Natural killer cell (primary cell): ENCODE measurements around the gene STEAP2. TPM values are rescaled to one million over a fixed set of nuclear protein-coding genes. Genes with fewer than 3 reads are reported as not detected.

Experiments
- ATAC-seq, 3 donors: fragments of 150-1000 bp in 2 of 3; fragments of 200-7000 bp in 1 of 3; cut with Tn5 transposase; 1 replicate in 1 of 3; 2 replicates in 2 of 3; pipeline ENCODE4 v1.10.0; 2021; ENCODE audit warnings: mild to moderate bottlenecking in 2 of 3, moderate library complexity in 2 of 3
- DNase-seq, 2 donors: peaks; one replicate each; pipeline versions ENCODE4 v3.0.0 to v3.0.0-alpha.2; 2013 to 2021; ENCODE audit warnings: mixed read lengths in 1 of 2
- H3K27ac ChIP-seq: one replicate; pipeline ENCODE4 v1.5.1; 2013; ENCODE audit warnings: mild to moderate bottlenecking, low read length
- H3K27me3 ChIP-seq: one replicate; pipeline ENCODE4 v1.6.1; 2013; ENCODE audit warnings: low read length; ENCODE audit not compliant: control insufficient read depth, insufficient read depth
- H3K36me3 ChIP-seq: one replicate; pipeline ENCODE4 v1.6.1; 2013; ENCODE audit warnings: low read length; ENCODE audit not compliant: control insufficient read depth, insufficient read depth
- H3K4me1 ChIP-seq: one replicate; pipeline ENCODE4 v1.6.1; 2013; ENCODE audit warnings: low read length; ENCODE audit not compliant: control insufficient read depth, insufficient read depth
- H3K4me3 ChIP-seq: one replicate; pipeline ENCODE4 v1.5.1; 2013; ENCODE audit warnings: low read length
- H3K9me3 ChIP-seq: one replicate; pipeline ENCODE4 v1.6.1; 2013; ENCODE audit warnings: low read length; ENCODE audit not compliant: control insufficient read depth, insufficient read depth
- H3K27ac Mint-ChIP-seq, 2 donors: one replicate each; pipeline ENCODE4 v1.8.0; 2022; ENCODE audit warnings: mild to moderate bottlenecking in 2 of 2, mixed read lengths in 2 of 2, moderate library complexity in 1 of 2
- H3K27me3 Mint-ChIP-seq, 2 donors: one replicate each; pipeline ENCODE4 v1.8.0; 2022; ENCODE audit warnings: low read depth in 2 of 2, mixed read lengths in 2 of 2
- H3K36me3 Mint-ChIP-seq: one replicate; pipeline ENCODE4 v1.8.0; 2022; ENCODE audit warnings: mixed read lengths
- H3K4me1 Mint-ChIP-seq, 2 donors: one replicate each; pipeline ENCODE4 v1.8.0; 2022; ENCODE audit warnings: mixed read lengths in 2 of 2
- H3K4me3 Mint-ChIP-seq: one replicate; pipeline ENCODE4 v1.8.0; 2022; ENCODE audit warnings: mild to moderate bottlenecking, moderate library complexity, mixed read lengths
- H3K9me3 Mint-ChIP-seq, 2 donors: one replicate each; pipeline ENCODE4 v1.8.0; 2022; ENCODE audit warnings: mixed read lengths in 2 of 2
- CTCF ChIP-seq: fragments of 200-600 bp; IDR thresholded peaks from one replicate; pipeline ENCODE4 v1.8.0; 2022; ENCODE audit warnings: antibody characterized with exemption
- WGBS: methylation state at CpG from one replicate; pipeline ENCODE4 v1.1.7; 2013; ENCODE audit warnings: missing lambda C conversion rate; ENCODE audit not compliant: insufficient coverage; 5-methylcytosine and 5-hydroxymethylcytosine counted together
- intact Hi-C: fragments of 100-400 bp; cut with micrococcal nuclease; formaldehyde crosslinking; loops from one replicate; pipeline ENCODE4 v1.14.2; 2022
- total RNA-seq, 4 donors: library from RNA; stranded (reverse); fragments of 120-200 nt in 1 of 4; gene quantifications; one replicate each; pipeline versions ENCODE4 v1.2.3 to v1.2.4, GENCODE V29; 2013 to 2022

Gene STEAP2
- total RNA-seq, 3 donors from 2014 or later (not counting 1 experiment from before 2014, with no cell fraction given): 0.05 to 0.16 TPM; not detected in 1

GRCh38 chr7:90256778-90257177 is 45.2 kb downstream of the STEAP2 start:
- Histone ChIP-seq H3K27ac (no peak overlapping the region), H3K27me3 (peaks cover 2% of the 10 kb centered on the region), H3K4me1 (no peaks in the 10 kb centered on the region), H3K4me3 (no peak overlapping the region), H3K36me3 (no peaks in the 10 kb centered on the region), H3K9me3 (no peaks in the 10 kb centered on the region)
- no peak for TF ChIP-seq CTCF
- intact Hi-C loops: no loop called here
- Mint-ChIP-seq H3K27me3 (peaks cover 6 to 15% of the 10 kb centered on the region in 2 donors), H3K27ac (no peak overlapping the region), H3K36me3 (no peaks in the 10 kb centered on the region), H3K9me3 (no peaks in the 10 kb centered on the region), H3K4me1 (no peaks in the 10 kb centered on the region), H3K4me3 (no peak overlapping the region)
- WGBS: no CpG with 5 or more reads among the region's 1 CpG
- no peak for ATAC-seq
- no peak for DNase-seq

- Histone ChIP-seq H3K4me1 (no peaks in the 10 kb centered on the region), H3K36me3 (no peaks in the 10 kb centered on the region), H3K27ac (no peak overlapping the region), H3K4me3 (no peak overlapping the region), H3K9me3 (no peaks in the 10 kb centered on the region), H3K27me3 (no peaks in the 10 kb centered on the region)
- DNase-seq (no peak), ATAC-seq (no peak)
- H3K9me3 Mint-ChIP-seq: no peaks in the 10 kb centered on the region
- no peak overlapping the region for H3K27ac Mint-ChIP-seq
- H3K36me3 Mint-ChIP-seq: no peaks in the 10 kb centered on the region
- intact Hi-C loops: no loop called here
- H3K4me3 Mint-ChIP-seq: no peak overlapping the region
- H3K27me3 Mint-ChIP-seq: peaks cover 4 to 10% of the 10 kb centered on the region in 2 donors
- no peaks in the 10 kb centered on the region for H3K4me1 Mint-ChIP-seq
- TF ChIP-seq CTCF: no peak
Measured at GRCh38 chr7:90261441-90261840, 49.9 kb downstream of the STEAP2 start.

- no peaks in the 10 kb centered on the region for H3K4me1 Mint-ChIP-seq
- no peaks in the 10 kb centered on the region for H3K27me3 ChIP-seq
- ATAC-seq: peak in 1 of 3 donors; percentile 58
Measured at GRCh38 chr7:90262438-90262837, 50.9 kb downstream of the STEAP2 start.

More at GRCh38 chr7:90262438-90262837, 50.9 kb downstream of the STEAP2 start:
- Histone ChIP-seq H3K4me1 (no peaks in the 10 kb centered on the region), H3K9me3 (no peaks in the 10 kb centered on the region), H3K36me3 (no peaks in the 10 kb centered on the region), H3K27ac (no peak overlapping the region), H3K4me3 (no peak overlapping the region)
- H3K9me3 Mint-ChIP-seq: no peaks in the 10 kb centered on the region
- H3K27ac Mint-ChIP-seq: no peak overlapping the region
- TF ChIP-seq CTCF: peak; percentile 29
- H3K4me3 Mint-ChIP-seq: no peak overlapping the region
- intact Hi-C loops: no loop called here
- DNase-seq: peak in 1 of 2 donors; percentile 21
- no peaks in the 10 kb centered on the region for H3K36me3 Mint-ChIP-seq
- peaks cover 4 to 10% of the 10 kb centered on the region in 2 donors for H3K27me3 Mint-ChIP-seq
